NOMO-1 (cell line): ENCODE results near the gene IL2RG.

Experiments used
- DNase-seq, 2 experiments: peaks; one replicate each; lab custom pipeline; 2025; ENCODE audit not compliant: unreplicated experiment in 2 of 2; lab: John Stamatoyannopoulos, UW

The IL2RG gene

DNA sequence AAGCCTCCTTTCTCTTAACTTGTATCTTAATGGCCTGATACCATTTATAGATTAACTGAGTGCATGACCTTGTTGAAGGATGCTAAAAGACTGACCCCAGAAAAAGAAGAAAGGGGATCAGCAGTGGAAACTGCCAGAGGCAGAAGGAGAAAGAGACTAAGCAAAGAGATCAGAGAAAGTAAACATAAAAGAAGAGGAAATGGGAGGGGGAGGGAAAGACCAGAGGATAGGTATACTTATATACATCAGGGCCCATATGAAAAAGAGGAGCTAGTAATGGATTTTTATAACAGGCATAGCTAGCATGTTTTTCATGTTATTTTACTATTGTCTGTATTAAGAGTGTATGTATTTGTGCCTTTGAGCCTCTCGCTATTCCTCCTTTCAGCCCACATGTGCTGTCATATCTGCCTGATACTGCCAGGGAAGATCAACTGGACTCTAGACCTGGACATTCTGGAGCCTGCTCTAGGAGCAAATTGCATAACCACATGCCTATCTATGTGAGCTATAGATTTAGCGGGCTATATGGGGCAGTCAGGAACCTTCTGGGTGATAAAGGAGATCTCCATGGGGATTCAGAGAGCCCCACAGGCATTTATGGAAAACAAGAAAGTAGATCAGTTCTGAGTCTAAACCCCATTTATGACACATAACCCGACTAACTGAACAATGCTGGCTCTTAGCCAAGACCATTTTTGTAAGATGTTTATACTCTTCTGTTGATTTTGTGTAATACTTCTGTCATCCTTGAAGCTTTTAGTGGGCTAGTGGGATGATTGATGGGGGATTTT lies 29.9 kb downstream of the IL2RG start:
- DNase-seq, result no peak

DNA sequence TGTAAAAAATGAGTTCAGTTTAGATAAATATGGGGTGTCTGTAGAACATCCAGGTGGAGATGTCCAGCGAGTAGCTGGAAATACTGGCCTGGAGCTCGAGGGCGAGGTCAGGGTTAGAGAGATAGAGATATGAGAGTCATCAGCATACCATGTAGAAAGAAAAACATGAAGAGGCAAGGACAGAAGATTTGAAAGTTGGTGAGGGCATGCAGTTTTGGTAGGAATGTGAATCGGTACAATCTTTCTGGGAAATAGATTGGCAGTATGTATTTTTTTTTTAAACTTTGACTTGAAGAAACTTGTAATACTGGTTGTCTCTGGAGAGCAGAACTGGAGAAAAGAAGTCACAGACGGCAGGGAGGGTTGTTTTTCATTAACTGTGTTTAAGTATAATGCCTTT lies 40.8 kb downstream of the IL2RG start:
- no peak for DNase-seq

DNA sequence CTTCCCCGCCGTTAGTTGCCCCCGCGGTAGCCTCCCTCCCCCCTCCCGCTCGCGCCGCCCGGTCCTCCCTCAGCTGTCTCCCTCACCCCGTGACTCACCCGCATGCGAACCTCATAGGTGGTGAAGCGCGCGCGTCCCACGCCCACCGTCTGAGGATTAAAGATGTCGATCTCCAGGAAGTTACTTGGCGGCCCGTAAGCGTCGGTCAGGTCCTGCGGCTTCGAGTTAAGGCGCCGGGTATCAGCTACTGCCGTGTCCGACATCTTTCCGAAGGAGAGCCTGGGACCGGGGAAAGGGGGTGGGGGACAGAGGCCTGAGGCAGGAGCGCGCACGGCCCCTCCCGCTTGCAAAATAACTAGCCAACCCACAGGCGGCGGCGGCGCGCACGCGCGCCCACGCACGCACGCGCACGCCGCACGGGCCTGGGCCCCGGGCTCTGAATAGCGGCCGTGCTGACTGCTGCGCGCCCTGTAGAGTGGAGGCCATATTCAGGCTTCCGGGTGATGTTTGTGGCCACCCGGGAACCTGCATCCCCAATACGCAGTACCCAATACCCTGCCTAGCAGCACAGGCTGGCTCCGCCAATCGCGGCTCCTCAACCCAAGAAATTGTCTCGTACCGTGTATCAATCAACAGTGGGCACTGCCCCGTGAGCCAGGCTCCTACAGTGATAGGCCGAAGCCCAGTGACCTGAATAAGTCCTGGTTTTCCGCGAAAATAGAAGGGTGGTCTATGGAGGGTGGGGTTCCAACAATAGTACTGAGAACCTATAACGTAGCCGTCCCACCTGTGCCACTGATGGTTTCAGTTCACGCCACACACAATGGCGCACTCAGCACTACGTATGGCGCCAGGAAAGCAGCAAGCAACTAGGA lies 43.1 kb downstream of the IL2RG start, which contains the start of gene SNX12:
Gene SNX12 (minus strand): TSS at position 291 of the 875 bp plus-strand sequence. CDS start 28 bp downstream, at position 263.
- peak; percentile 75 to 85 for DNase-seq

DNA sequence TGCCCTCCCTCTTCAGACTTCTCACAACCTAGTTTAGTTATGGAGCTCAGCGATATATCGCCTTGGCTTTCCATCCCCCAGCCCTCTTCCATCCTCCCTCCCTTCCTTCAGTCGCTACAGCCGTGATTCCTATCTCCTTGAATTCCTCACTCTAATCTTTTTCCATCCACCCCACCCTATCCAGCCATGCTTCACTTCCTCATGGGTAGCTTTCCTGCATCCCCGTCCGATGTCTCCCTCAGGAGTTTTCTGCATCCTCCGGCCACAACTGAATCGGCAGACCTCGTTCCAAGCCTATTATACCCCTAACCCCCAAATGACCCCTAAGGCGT lies 43.7 kb downstream of the IL2RG start:
- no peak for DNase-seq

DNA sequence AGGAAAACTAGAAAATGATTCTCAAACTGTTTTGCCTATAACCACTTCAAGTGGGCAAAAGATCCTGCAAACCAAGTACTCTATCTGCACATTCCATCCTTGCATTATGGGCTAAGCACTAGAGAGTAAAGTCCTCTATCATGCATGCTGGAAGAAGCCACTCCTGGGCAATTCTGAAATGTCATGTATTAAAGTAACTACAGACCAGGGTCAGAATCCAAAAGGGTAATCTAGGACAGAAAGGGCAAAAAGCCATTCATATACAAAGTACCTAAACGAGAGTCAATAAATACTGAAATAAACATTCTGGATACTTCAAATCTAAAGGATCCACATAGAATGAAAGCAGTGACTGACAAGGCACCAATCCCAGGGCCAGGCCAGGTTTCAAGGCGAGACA lies 44.3 kb downstream of the IL2RG start:
- no peak for DNase-seq

DNA sequence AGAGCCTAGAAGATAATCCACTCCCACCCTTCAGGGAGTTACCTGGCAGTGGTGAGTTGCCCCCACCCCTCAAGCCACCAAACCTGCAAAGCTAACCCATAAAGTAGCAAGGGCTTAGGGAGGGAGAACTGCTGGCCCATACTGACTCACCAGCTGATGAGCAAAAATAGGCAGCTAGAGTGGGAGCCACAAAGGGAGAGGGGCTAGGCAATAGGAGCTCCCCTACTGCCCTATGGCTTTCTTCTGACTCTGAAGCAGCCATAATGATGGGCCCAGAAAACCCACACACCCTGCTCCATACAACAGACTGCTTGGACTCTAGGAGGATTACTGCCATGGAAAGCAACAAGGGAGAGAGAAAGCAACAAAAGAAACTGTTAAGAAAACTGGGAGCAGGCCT lies 51.2 kb downstream of the IL2RG start:
- no peak for DNase-seq

DNA sequence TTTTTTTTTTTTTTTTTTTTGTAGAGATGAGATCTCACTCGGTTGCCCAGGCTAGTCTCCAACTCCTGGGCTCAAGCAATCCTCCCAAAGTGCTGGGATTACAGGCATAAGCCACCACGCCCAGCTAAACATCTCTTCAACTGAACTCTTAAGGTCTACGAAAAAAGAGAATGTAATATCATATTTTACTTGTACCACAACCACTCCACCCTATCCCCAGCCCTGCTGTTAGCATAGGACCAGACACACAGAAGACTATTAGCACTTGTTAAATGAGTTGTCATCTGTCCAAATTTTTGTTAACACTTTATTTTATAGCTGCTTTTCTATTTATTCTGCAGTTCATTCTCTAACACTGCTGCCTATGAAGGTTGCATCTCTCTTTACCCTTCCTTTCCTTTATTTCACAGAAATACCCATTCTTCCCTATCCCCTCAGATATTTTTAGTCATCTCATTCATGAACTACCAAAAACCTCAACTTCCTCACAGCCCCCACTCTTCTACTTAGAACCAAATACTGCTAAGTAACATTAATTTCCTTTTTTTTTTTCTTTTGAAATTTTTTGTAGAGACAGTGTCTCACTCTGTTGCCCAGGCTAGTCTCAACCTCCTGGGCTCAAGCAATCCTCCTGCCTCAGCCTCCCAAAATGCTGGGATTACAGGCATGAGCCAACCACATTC lies 53.4 kb downstream of the IL2RG start:
- peak; percentile 45 to 46 for DNase-seq
